ENCODE measurements around the gene ANO4.
"Not testable (repeated sequence)": the region's sequence is repeated elsewhere in the genome, so short reads cannot be mapped to it uniquely, and the experiment has no call there.

Gene ANO4

GRCh38 chr12:101111441-101111840, 316.9 kb downstream of the ANO4 start:
- no peak for DNase-seq

DNA sequence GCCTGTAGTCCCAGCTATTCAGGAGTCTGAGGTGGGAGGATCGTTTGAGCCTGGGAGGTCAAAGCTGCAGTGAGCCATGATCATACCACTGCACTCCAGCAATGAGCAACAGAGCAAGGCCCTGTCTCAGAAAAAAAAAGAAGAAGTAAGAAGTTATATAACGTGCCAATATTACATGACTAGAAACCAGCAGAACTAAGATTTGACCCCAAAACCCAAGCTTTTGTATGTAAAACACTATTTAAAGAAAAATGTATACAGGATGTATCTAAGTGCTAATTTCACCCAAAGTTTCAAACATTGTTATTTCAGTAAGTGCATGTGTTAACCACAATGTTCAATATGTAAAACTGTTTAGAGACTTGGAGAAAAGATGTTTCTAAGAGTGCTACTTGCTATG, 320.8 kb downstream of the ANO4 start:
- no peak for DNase-seq

DNA sequence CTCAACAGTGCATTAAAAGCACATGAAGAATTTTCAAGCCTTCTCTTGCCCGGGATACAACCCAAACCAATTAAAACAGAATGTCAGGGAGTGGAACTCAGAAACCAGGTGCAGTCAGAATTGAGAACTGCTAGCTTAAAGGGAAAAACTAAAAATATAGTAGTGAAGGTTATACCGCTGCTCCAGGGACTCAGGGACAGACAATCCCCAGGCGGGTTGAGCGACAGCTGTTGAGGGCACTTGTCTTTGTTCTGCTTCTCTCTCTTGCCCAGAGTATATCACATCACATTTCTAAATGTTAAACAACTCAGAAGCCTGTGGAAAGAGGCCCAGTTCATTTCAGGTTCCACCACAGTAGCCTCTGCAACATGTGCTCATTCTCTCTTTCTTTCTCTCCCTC, 322.3 kb downstream of the ANO4 start:
- no peak for DNase-seq

- DNase-seq, result no peak
Measured at GRCh38 chr12:101117842-101118241, 323.3 kb downstream of the ANO4 start.

DNA sequence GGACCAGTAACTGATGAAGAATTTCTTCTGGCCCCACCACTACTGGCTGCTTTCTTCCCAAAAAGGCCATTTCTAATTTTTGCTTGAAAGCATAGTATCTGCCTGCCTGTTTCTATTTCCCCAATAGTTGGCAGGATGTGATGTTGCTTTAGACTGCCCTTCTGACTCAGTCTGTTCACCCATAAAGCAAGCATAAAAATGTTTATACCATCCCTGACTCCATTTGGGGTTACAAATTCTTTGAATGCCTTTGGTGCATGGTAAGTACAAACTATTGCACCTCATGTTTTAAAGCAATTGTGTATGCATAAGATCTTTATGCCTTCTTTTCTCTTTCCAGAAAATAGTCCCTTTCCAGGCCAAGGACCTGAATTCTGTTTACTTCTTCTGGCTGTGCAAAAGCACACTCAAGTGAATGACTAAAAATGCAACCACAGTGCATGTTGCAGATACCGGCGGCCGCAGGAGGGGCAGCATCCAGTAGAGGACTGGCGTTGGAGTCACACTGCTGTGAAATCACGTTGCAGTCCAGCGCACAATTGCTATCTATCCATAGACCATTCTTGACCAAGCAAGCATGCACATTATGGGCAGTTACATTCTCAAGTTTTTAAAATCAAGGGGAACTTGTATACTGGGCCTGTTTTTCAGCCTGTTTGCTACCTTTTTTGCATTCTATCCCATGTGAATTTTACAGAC, 333.1 kb downstream of the ANO4 start:
- DNase-seq, result no peak

GRCh38 chr12:101145777-101146431, 351.3 kb downstream of the ANO4 start:
- DNase-seq, result not testable (repeated sequence)

- no peak for DNase-seq
Measured at GRCh38 chr12:101165319-101165718, 370.7 kb downstream of the ANO4 start.

- DNase-seq, result no peak
Measured at GRCh38 chr12:101166866-101167265, 372.3 kb downstream of the ANO4 start.

- DNase-seq, result no peak
Measured at GRCh38 chr12:101168001-101168400, 373.4 kb downstream of the ANO4 start.

- DNase-seq, result no peak
Measured at GRCh38 chr12:101172316-101172715, 377.7 kb downstream of the ANO4 start.

- DNase-seq, result no peak
Measured at GRCh38 chr12:101173197-101173749, 378.7 kb downstream of the ANO4 start.

DNA sequence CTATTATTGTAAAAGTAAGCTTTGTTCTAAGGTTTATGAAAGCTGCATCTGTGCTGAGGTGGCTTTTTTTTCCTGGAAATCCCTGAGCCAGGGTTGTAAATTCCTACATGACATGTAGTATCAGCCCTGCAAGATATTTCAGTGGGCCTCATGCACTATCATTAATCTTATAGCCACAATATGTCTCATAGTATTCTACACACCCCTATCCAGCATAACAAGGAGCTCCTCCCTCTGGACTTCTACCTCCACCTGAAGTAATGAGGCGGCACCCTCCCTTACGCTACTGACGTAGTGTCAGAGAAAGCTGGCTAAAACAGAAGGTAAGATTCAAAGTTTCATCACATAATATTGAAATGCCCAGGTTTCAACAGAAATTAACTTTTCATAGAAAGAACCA, 380.0 kb downstream of the ANO4 start:
- no peak for DNase-seq

Measured in NCI-H2081 treated with DMSO at 0.1 percent for 48 hours (cell line).